ENCODE results near the gene OR52N5. TPM values are rescaled to one million over a fixed set of nuclear protein-coding genes. Genes with fewer than 3 reads are reported as not detected.

Gene OR52N5
- total RNA-seq, 1 experiment from 2014 or later, result not detected

DNA sequence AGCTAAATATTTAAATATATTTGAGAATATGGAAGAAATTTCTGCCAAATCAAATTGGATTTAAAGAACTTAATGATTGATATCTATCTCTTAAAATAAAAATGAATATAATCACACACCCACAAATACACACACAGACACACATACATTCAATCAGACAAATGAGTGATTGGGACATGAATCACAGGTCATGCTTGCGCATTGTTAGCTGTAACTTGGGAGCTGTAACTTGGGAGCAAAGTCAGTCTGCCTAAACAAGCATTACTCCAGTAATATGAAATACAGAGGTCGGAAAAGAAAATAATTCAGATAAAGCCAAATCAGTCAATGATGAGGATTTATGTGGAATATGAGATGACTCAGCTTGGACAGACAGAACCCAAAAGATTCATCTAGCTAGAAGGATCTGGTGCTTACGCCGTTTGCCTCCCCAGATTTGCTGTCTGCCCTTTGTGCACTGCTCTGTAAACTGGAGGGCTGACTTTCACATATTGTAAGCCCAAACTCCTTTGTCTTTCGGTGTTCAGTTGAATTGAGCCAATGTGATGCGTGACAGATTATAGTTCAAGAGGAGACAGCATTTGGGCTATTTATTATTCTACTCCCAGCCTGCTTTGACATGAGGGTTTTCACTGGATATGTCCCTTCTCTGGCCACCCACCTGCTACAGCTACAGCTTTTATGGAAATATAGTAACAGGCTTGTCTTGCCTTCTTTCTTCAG is 45.3 kb downstream of the OR52N5 start:
- Histone ChIP-seq H3K36me3 (no peaks in the 10 kb centered on the region), H3K9me3 (peaks cover 2% of the 10 kb centered on the region; the same call in 1 of the 2 replicates), H3K27me3 (no peaks in the 10 kb centered on the region), H3K4me3 (no peak overlapping the region)
- peak; percentile 3 for DNase-seq

DNA sequence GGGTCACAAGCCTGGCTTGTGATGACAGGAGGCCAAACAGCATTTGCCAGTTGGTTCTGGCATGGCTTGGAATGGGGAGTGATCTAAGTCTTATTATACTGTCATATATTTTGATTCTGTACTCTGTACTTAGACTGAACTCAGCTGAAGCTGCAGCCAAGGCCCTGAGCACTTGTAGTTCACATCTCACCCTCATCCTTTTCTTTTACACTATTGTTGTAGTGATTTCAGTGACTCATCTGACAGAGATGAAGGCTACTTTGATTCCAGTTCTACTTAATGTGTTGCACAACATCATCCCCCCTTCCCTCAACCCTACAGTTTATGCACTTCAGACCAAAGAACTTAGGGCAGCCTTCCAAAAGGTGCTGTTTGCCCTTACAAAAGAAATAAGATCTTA is 46.1 kb downstream of the OR52N5 start:
- Histone ChIP-seq H3K9me3 (peaks cover 2% of the 10 kb centered on the region; the same call in 1 of the 2 replicates), H3K4me3 (no peak overlapping the region), H3K27me3 (no peaks in the 10 kb centered on the region), H3K36me3 (no peaks in the 10 kb centered on the region)
- peak; percentile 77 for DNase-seq

DNA sequence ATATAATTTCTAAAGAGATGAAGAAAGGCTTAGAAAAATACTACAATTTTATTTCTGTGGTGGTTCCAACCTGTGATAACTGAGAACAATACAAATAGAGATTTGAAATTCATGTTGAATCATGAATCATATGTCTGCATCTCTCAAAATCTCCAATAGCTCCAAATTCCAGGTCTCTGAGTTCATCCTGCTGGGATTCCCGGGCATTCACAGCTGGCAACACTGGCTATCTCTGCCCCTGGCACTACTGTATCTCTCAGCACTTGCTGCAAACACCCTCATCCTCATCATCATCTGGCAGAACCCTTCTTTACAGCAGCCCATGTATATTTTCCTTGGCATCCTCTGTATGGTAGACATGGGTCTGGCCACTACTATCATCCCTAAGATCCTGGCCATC is 46.8 kb downstream of the OR52N5 start, which contains the start of gene OR56B1:
OR56B1 (plus strand) TSS at position 53 of the 400 bp plus-strand sequence; CDS start at position 122, 69 bp downstream.
- DNase-seq, result peak; percentile 89
- H3K9me3 ChIP-seq, result peaks cover 1% of the 10 kb centered on the region; the same call in 1 of the 2 replicates

DNA sequence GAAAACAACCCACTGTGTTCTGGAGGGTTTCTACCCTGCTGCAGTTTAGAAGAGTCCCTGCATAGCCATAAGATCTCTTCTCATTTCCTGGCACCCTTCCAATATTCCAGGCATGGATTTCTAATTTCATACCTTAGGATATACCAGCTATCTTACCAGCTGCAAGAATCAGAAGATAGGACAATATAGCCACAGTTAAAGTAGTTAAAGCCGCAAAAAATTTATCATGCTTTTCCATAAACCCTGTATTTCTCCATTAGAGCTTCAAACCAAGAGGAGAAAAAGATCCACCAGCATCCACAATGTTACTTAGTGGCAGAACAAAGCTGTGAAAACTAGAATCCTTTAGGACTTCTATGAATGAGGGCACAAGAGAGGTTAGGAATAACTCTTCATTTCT is 55.5 kb downstream of the OR52N5 start:
- H3K4me3 ChIP-seq, result no peak overlapping the region
- no peaks in the 10 kb centered on the region; the same call in 1 of the 2 replicates for H3K27me3 ChIP-seq
- H3K36me3 ChIP-seq, result no peaks in the 10 kb centered on the region
- DNase-seq, result no peak
- no peaks in the 10 kb centered on the region for H3K9me3 ChIP-seq

More for the DNA sequence above, 46.8 kb downstream of the OR52N5 start, which contains the start of gene OR56B1:
- Histone ChIP-seq H3K36me3 (no peaks in the 10 kb centered on the region), H3K4me3 (no peak within 1 kb of the TSS), H3K27me3 (no peaks in the 10 kb centered on the region)

DNA sequence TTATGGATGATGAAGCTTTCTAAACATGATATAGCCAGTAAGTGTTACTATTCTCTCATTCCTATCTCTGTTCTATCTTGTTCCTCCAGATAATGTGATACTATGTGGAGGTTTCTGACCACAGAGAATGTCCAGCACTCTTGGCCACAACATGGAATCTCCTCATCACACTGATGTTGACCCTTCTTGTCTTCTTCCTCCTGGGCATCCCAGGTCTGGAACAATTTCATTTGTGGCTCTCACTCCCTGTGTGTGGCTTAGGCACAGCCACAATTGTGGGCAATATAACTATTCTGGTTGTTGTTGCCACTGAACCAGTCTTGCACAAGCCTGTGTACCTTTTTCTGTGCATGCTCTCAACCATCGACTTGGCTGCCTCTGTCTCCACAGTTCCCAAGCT is 56.8 kb downstream of the OR52N5 start:
- Histone ChIP-seq H3K9me3 (no peaks in the 10 kb centered on the region), H3K36me3 (no peaks in the 10 kb centered on the region), H3K27me3 (no peaks in the 10 kb centered on the region; the same call in 1 of the 2 replicates)

More for the DNA sequence above, 56.8 kb downstream of the OR52N5 start:
- no peak for DNase-seq
- H3K4me3 ChIP-seq, result no peak overlapping the region

Other genes with a start within 250 kb of the OR52N5 start
- gene OR52H1, start 234.8 kb downstream of the OR52N5 start, total RNA-seq (2014; rRNA removed; shearing (Covaris generic); ENCODE audit: low replicate concordance), result not detected in 2 replicates
- gene OR52B6, start 202.5 kb downstream of the OR52N5 start, total RNA-seq (2014; rRNA removed; shearing (Covaris generic); ENCODE audit: low replicate concordance), result not detected in 2 replicates
- 2.5 and 4.1 TPM in 2 replicates for gene TRIM6, start 186.7 kb downstream of the OR52N5 start, total RNA-seq (2014; rRNA removed; shearing (Covaris generic); ENCODE audit: low replicate concordance)
- 10.7 and 10.8 TPM in 2 replicates for gene TRIM34, start 158.4 kb downstream of the OR52N5 start, total RNA-seq (2014; rRNA removed; shearing (Covaris generic); ENCODE audit: low replicate concordance)
- 29.9 and 33.9 TPM in 2 replicates for gene TRIM5, start 98.3 kb downstream of the OR52N5 start, total RNA-seq (2014; rRNA removed; shearing (Covaris generic); ENCODE audit: low replicate concordance)
- 1.7 and 8.8 TPM in 2 replicates for gene TRIM22, start 93.6 kb downstream of the OR52N5 start, total RNA-seq (2014; rRNA removed; shearing (Covaris generic); ENCODE audit: low replicate concordance)
- not detected in 2 replicates for gene OR56B1, start 46.9 kb downstream of the OR52N5 start, total RNA-seq (2014; rRNA removed; shearing (Covaris generic); ENCODE audit: low replicate concordance)
- not detected in 2 replicates for gene OR52N4, start 29.1 kb downstream of the OR52N5 start, total RNA-seq (2014; rRNA removed; shearing (Covaris generic); ENCODE audit: low replicate concordance)
- gene OR52N1, start 7.9 kb upstream of the OR52N5 start, total RNA-seq (2014; rRNA removed; shearing (Covaris generic); ENCODE audit: low replicate concordance), result not detected in 2 replicates
- not detected in 2 replicates for gene OR52N2, start 25.6 kb upstream of the OR52N5 start, total RNA-seq (2014; rRNA removed; shearing (Covaris generic); ENCODE audit: low replicate concordance)
- not detected in 2 replicates for gene OR52E6, start 58.5 kb upstream of the OR52N5 start, total RNA-seq (2014; rRNA removed; shearing (Covaris generic); ENCODE audit: low replicate concordance)
- not detected in 2 replicates for gene OR52E8, start 74.3 kb upstream of the OR52N5 start, total RNA-seq (2014; rRNA removed; shearing (Covaris generic); ENCODE audit: low replicate concordance)
- not detected in 2 replicates for gene OR52E4, start 97.3 kb upstream of the OR52N5 start, total RNA-seq (2014; rRNA removed; shearing (Covaris generic); ENCODE audit: low replicate concordance)
- not detected in 2 replicates for gene OR52E5, start 109.9 kb upstream of the OR52N5 start, total RNA-seq (2014; rRNA removed; shearing (Covaris generic); ENCODE audit: low replicate concordance)
- not detected in 2 replicates for gene OR56A3, start 158.9 kb upstream of the OR52N5 start, total RNA-seq (2014; rRNA removed; shearing (Covaris generic); ENCODE audit: low replicate concordance)
- gene OR56A5, start 185.1 kb upstream of the OR52N5 start, total RNA-seq (2014; rRNA removed; shearing (Covaris generic); ENCODE audit: low replicate concordance), result not detected in 2 replicates
- gene OR52L1, start 203.6 kb upstream of the OR52N5 start, total RNA-seq (2014; rRNA removed; shearing (Covaris generic); ENCODE audit: low replicate concordance), result not detected in 2 replicates
- gene OR56A4, start 223.6 kb upstream of the OR52N5 start, total RNA-seq (2014; rRNA removed; shearing (Covaris generic); ENCODE audit: low replicate concordance), result not detected in 2 replicates
- not detected in 2 replicates for gene OR56A1, start 247.4 kb upstream of the OR52N5 start, total RNA-seq (2014; rRNA removed; shearing (Covaris generic); ENCODE audit: low replicate concordance)